HepG2 (cell line): ENCODE data around the gene ADCY9. TPM values are rescaled to one million over a fixed set of nuclear protein-coding genes. Genes with fewer than 3 reads are reported as not detected.

Experiments used
- ASH2L ChIP-seq: fragments of 300-600, 200-600 bp; sonication (generic); IDR thresholded peaks from 2 replicates; pipeline ENCODE4 v1.7.0; 2017; ENCODE audit warnings: low read depth, mild to moderate bottlenecking, moderate library complexity, mixed read lengths, low read length; ENCODE audit not compliant: insufficient read length
- GABPB1 ChIP-seq: IDR thresholded peaks from 2 replicates; pipeline ENCODE4 v1.6.1; 2016; ENCODE audit warnings: mild to moderate bottlenecking, missing genetic modification reagents, moderate library complexity, missing compliant biosample characterization
- ISX ChIP-seq: sonication (generic); formaldehyde crosslinking; conservative IDR thresholded peaks from 2 replicates; pipeline ENCODE4 v1.5.0; 2020; ENCODE audit warnings: missing genetic modification reagents
- NCOR1 ChIP-seq: fragments of 200-600 bp; sonication (generic); IDR thresholded peaks from 2 replicates; pipeline ENCODE4 v1.7.0; 2017; ENCODE audit warnings: antibody characterized with exemption, low read length, borderline replicate concordance
- TAF15 ChIP-seq: fragments of 200-400 bp; formaldehyde crosslinking; IDR thresholded peaks from one replicate; pipeline ENCODE4 v1.6.1; 2018; ENCODE audit warnings: mild to moderate bottlenecking, low read depth, low read length; ENCODE audit not compliant: poor library complexity, severe bottlenecking
- polyA plus RNA-seq, 8 experiments: library from polyadenylated mRNA; depleted of rRNA in 3 of 8; stranded (reverse) in 7 of 8; unstranded in 1 of 8; fragments of >200 nt; fragmentation: Illumina TruSeq in 4 of 8; extraction: Trizol in 4 of 8; gene quantifications; 2 replicates each; pipeline versions ENCODE4 v1.2.1 to v1.2.3, GENCODE V29; 2011 to 2016; ENCODE audit warnings: low read depth in 4 of 8, missing spikeins in 1 of 8, mixed read lengths in 1 of 8; ENCODE audit not compliant: insufficient read depth in 1 of 8
- total RNA-seq, 5 experiments: library from RNA; depleted of rRNA; stranded (reverse); fragments of >200 nt; fragmentation: Illumina TruSeq; extraction: Trizol; gene quantifications; 2 replicates each; pipeline ENCODE4 v1.2.3, GENCODE V29; 2016; ENCODE audit warnings: low read depth in 1 of 5
- TF ChIP-seq, protein P1 (sequence below): sonication (generic); formaldehyde crosslinking; IDR thresholded peaks from 2 replicates; pipeline ENCODE4 v1.4.0; 2020; ENCODE audit warnings: missing genetic modification reagents
- TF ChIP-seq, protein P2 (sequence below): sonication (generic); formaldehyde crosslinking; IDR thresholded peaks from 2 replicates; pipeline ENCODE4 v1.8.1; 2023; ENCODE audit warnings: missing genetic modification reagents, inconsistent platforms, borderline replicate concordance
- TF ChIP-seq, protein P3 (sequence below): sonication (generic); formaldehyde crosslinking; IDR thresholded peaks from 2 replicates; pipeline ENCODE4 v1.8.0; 2022; ENCODE audit warnings: mild to moderate bottlenecking, missing genetic modification reagents, moderate library complexity

ADCY9 gene
- total and polyA plus RNA-seq, 2 of the 13 experiments (the other 11 are each of a cell fraction or from before 2014, with no cell fraction given) = 11.2 to 13.9 TPM

DNA sequence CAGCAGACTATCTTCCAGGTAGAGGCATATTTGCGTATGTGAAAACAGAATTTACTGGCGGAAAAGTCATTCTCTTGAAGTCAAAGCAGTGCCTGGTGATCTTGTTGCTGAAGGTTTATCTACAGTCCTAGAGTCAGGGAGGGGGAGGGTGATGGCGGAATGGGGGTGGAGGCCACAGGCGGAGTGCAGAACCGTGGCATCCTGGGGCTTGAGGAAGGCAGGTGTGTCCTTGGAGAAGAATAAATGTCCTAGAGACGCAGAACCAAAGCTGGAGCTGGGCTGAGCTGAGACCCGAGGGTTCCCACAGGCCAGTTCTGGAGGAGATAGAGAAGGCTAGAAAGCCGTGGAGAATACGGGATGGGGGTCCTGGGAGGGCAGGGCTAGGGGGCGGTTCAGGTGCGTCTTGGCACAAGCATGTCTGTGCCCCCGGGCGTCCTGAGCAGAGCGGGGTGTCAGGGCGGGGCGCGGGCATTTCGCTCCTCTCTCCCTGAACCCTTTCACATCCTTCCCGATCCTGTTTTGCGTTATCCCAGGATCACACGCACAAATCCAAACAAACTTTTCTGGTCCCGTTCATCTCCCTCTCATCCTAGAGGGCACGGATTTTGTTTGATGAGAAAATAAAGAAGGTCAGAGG lies 158.8 kb downstream of the ADCY9 start (continued):
- TF ChIP-seq, protein P1, sequence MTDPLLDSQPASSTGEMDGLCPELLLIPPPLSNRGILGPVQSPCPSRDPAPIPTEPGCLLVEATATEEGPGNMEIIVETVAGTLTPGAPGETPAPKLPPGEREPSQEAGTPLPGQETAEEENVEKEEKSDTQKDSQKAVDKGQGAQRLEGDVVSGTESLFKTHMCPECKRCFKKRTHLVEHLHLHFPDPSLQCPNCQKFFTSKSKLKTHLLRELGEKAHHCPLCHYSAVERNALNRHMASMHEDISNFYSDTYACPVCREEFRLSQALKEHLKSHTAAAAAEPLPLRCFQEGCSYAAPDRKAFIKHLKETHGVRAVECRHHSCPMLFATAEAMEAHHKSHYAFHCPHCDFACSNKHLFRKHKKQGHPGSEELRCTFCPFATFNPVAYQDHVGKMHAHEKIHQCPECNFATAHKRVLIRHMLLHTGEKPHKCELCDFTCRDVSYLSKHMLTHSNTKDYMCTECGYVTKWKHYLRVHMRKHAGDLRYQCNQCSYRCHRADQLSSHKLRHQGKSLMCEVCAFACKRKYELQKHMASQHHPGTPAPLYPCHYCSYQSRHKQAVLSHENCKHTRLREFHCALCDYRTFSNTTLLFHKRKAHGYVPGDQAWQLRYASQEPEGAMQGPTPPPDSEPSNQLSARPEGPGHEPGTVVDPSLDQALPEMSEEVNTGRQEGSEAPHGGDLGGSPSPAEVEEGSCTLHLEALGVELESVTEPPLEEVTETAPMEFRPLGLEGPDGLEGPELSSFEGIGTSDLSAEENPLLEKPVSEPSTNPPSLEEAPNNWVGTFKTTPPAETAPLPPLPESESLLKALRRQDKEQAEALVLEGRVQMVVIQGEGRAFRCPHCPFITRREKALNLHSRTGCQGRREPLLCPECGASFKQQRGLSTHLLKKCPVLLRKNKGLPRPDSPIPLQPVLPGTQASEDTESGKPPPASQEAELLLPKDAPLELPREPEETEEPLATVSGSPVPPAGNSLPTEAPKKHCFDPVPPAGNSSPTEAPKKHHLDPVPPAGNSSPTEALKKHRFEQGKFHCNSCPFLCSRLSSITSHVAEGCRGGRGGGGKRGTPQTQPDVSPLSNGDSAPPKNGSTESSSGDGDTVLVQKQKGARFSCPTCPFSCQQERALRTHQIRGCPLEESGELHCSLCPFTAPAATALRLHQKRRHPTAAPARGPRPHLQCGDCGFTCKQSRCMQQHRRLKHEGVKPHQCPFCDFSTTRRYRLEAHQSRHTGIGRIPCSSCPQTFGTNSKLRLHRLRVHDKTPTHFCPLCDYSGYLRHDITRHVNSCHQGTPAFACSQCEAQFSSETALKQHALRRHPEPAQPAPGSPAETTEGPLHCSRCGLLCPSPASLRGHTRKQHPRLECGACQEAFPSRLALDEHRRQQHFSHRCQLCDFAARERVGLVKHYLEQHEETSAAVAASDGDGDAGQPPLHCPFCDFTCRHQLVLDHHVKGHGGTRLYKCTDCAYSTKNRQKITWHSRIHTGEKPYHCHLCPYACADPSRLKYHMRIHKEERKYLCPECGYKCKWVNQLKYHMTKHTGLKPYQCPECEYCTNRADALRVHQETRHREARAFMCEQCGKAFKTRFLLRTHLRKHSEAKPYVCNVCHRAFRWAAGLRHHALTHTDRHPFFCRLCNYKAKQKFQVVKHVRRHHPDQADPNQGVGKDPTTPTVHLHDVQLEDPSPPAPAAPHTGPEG (CRISPR knock-in tag) = no peak
- TF ChIP-seq ISX (CRISPR knock-in tag) (no peak), TAF15 (no peak), GABPB1 (CRISPR knock-in tag) (no peak), NCOR1 (no peak), ASH2L (no peak)
- TF ChIP-seq, protein P2, sequence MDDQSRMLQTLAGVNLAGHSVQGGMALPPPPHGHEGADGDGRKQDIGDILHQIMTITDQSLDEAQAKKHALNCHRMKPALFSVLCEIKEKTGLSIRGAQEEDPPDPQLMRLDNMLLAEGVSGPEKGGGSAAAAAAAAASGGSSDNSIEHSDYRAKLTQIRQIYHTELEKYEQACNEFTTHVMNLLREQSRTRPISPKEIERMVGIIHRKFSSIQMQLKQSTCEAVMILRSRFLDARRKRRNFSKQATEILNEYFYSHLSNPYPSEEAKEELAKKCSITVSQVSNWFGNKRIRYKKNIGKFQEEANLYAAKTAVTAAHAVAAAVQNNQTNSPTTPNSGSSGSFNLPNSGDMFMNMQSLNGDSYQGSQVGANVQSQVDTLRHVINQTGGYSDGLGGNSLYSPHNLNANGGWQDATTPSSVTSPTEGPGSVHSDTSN (CRISPR knock-in tag) = no peak
- TF ChIP-seq, protein P3, sequence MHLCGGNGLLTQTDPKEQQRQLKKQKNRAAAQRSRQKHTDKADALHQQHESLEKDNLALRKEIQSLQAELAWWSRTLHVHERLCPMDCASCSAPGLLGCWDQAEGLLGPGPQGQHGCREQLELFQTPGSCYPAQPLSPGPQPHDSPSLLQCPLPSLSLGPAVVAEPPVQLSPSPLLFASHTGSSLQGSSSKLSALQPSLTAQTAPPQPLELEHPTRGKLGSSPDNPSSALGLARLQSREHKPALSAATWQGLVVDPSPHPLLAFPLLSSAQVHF (CRISPR knock-in tag) = no peak
